Bone marrow (tissue), 2 donors: Measurements from ENCODE around the gene NETO2.
"Not testable (repeated sequence)": the region's sequence is repeated elsewhere in the genome, so short reads cannot be mapped to it uniquely, and the experiment has no call there.

ENCODE experiments used
- DNase-seq, 2 donors: peaks; one replicate each; lab custom pipeline; 2025; lab: John Stamatoyannopoulos, UW

The NETO2 gene

GRCh38 chr16:47136099-47136842 lies 7.5 kb downstream of the NETO2 start:
- DNase-seq = no peak

GRCh38 chr16:47134550-47134949 lies 9.2 kb downstream of the NETO2 start:
- DNase-seq = no peak

GRCh38 chr16:47132308-47132707 lies 11.4 kb downstream of the NETO2 start:
- DNase-seq = no peak

GRCh38 chr16:47129755-47130435 lies 13.8 kb downstream of the NETO2 start:
- DNase-seq = no peak

- no peak for DNase-seq
Observed at GRCh38 chr16:47127541-47127940, 16.2 kb downstream of the NETO2 start.

GRCh38 chr16:47125757-47126156 lies 18.0 kb downstream of the NETO2 start:
- no peak for DNase-seq

- DNase-seq = no peak
Observed at GRCh38 chr16:47113130-47113529, 30.6 kb downstream of the NETO2 start.

GRCh38 chr16:47110939-47111338 lies 32.8 kb downstream of the NETO2 start:
- DNase-seq = no peak

- no peak for DNase-seq
Observed at GRCh38 chr16:47109361-47109760, 34.4 kb downstream of the NETO2 start.

GRCh38 chr16:47102921-47103320 lies 40.8 kb downstream of the NETO2 start:
- DNase-seq = not testable (repeated sequence)

- DNase-seq = not testable (repeated sequence)
Observed at GRCh38 chr16:47097154-47097553, 46.6 kb downstream of the NETO2 start.

- no peak for DNase-seq
Observed at GRCh38 chr16:47096297-47096696, 47.4 kb downstream of the NETO2 start.

GRCh38 chr16:47084198-47084597 lies 59.5 kb downstream of the NETO2 start:
- DNase-seq = no peak

- DNase-seq = no peak
Observed at GRCh38 chr16:47082099-47082865, 61.5 kb downstream of the NETO2 start.

- DNase-seq = no peak
Observed at GRCh38 chr16:47081115-47081514, 62.6 kb downstream of the NETO2 start.

GRCh38 chr16:47079860-47080259 lies 63.9 kb downstream of the NETO2 start:
- no peak for DNase-seq

GRCh38 chr16:47073223-47074155 lies 70.3 kb downstream of the NETO2 start:
- no peak for DNase-seq

GRCh38 chr16:47072158-47072557 lies 71.6 kb downstream of the NETO2 start:
- DNase-seq = no peak

- DNase-seq = no peak
Observed at GRCh38 chr16:47069841-47070584, 73.7 kb downstream of the NETO2 start.

- no peak for DNase-seq
Observed at GRCh38 chr16:47069313-47069712, 74.4 kb downstream of the NETO2 start.

GRCh38 chr16:47067203-47067602 lies 76.5 kb downstream of the NETO2 start:
- no peak for DNase-seq
